Activated CD4-positive, alpha-beta T cell treated with anti-CD3 and anti-CD28 coated beads for 36 hours (primary cell): Measurements from ENCODE around the gene RAB3C. TPM values are rescaled to one million over a fixed set of nuclear protein-coding genes. Genes with fewer than 3 reads are reported as not detected.

Experiments
- ATAC-seq: fragments of 200-7000 bp; cut with Tn5 transposase; one replicate; pipeline ENCODE4 v1.10.0; 2021; ENCODE audit warnings: mild to moderate bottlenecking, moderate library complexity
- CTCF ChIA-PET: fragments of 350-600 bp; sonication (Branson Sonifier 250); formaldehyde crosslinking; loops from one replicate; lab custom pipeline; 2021; ENCODE audit warnings: antibody characterized with exemption; lab: Charles Lee
- POLR2A ChIA-PET: fragments of 350-600 bp; sonication (Branson Sonifier 250); formaldehyde crosslinking; loops from one replicate; lab custom pipeline; 2021; ENCODE audit warnings: antibody characterized with exemption, inconsistent platforms; lab: Charles Lee
- DNase-seq: peaks from one replicate; pipeline ENCODE4 v3.0.0-alpha.2; 2020
- H3K27ac Mint-ChIP-seq: one replicate; pipeline ENCODE4 v1.8.0; 2021; ENCODE audit warnings: mixed read lengths
- H3K27me3 Mint-ChIP-seq: one replicate; pipeline ENCODE4 v1.8.0; 2021; ENCODE audit warnings: mixed read lengths
- H3K36me3 Mint-ChIP-seq: one replicate; pipeline ENCODE4 v1.8.0; 2021; ENCODE audit warnings: low read depth, mixed read lengths
- H3K4me1 Mint-ChIP-seq: one replicate; pipeline ENCODE4 v1.8.0; 2021; ENCODE audit warnings: mixed read lengths
- H3K4me3 Mint-ChIP-seq: one replicate; pipeline ENCODE4 v1.8.0; 2021; ENCODE audit warnings: mild to moderate bottlenecking, moderate library complexity, mixed read lengths
- H3K9me3 Mint-ChIP-seq: one replicate; pipeline ENCODE4 v1.8.0; 2021; ENCODE audit warnings: low read depth, mixed read lengths
- intact Hi-C, 2 experiments: fragments of 100-400 bp; cut with DNase I in 1 of 2; cut with micrococcal nuclease in 1 of 2; formaldehyde crosslinking; loops; one replicate each; pipeline versions ENCODE4 v1.14.2 to v1.15.1; 2022 to 2024; cut with DNase I, micrococcal nuclease
- total RNA-seq, 2 experiments: library from RNA; stranded (reverse); gene quantifications; one replicate each; pipeline ENCODE4 v1.2.3, GENCODE V29; 2021

The RAB3C gene
- total RNA-seq, 2 experiments from 2014 or later, result not detected

- ATAC-seq (no peak), DNase-seq (peak; percentile 7)
- intact Hi-C loops, result loop anchor here (2.0 to 5.0 kb wide), 7 partner anchors 37 to 492 kb away; no protein-coding TSS in a partner anchor
- peaks cover 46% of the 10 kb centered on the region for H3K4me1 Mint-ChIP-seq
- POLR2A ChIA-PET, result interaction anchor here (1.6 kb wide), 1 partner anchor 145 kb away, joined by 5 read pairs; no protein-coding TSS in a partner anchor
- H3K36me3 Mint-ChIP-seq, result no peaks in the 10 kb centered on the region
- no peaks in the 10 kb centered on the region for H3K9me3 Mint-ChIP-seq
- CTCF ChIA-PET, result interaction anchor here (0.6 to 3.3 kb wide), 8 partner anchors 76 to 298 kb away, joined by 3 to 18 read pairs (median 4); no protein-coding TSS in a partner anchor
- H3K4me3 Mint-ChIP-seq, result no peak overlapping the region
- H3K27ac Mint-ChIP-seq, result peak overlapping the region; percentile 96
- no peaks in the 10 kb centered on the region for H3K27me3 Mint-ChIP-seq
Measured at GRCh38 chr5:58890265-58890664, 307.4 kb downstream of the RAB3C start.

- H3K9me3 Mint-ChIP-seq, result no peaks in the 10 kb centered on the region
- ChIA-PET POLR2A (interaction anchor here (0.6 to 1.9 kb wide), 3 partner anchors 95 to 234 kb away, joined by 4 to 5 read pairs (median 5); no protein-coding TSS in a partner anchor), CTCF (interaction anchor here (0.7 to 3.3 kb wide), 21 partner anchors 10 to 498 kb away, joined by 3 to 18 read pairs (median 4); no protein-coding TSS in a partner anchor)
- intact Hi-C loops, result loop anchor here (1.0 to 5.0 kb wide), 12 partner anchors 36 to 492 kb away; no protein-coding TSS in a partner anchor
- H3K4me3 Mint-ChIP-seq, result no peak overlapping the region
- no peaks in the 10 kb centered on the region for H3K27me3 Mint-ChIP-seq
- peaks cover 46% of the 10 kb centered on the region for H3K4me1 Mint-ChIP-seq
- no peaks in the 10 kb centered on the region for H3K36me3 Mint-ChIP-seq
- no peak for ATAC-seq
- peak overlapping the region; percentile 96 for H3K27ac Mint-ChIP-seq
- DNase-seq, result no peak
Measured at GRCh38 chr5:58890701-58891085, 307.8 kb downstream of the RAB3C start.

GRCh38 chr5:58891086-58891970 lies 308.5 kb downstream of the RAB3C start:
- peak; percentile 79 for ATAC-seq
- intact Hi-C loops, result loop anchor here (1.0 to 5.0 kb wide), 12 partner anchors 35 to 491 kb away; no protein-coding TSS in a partner anchor
- H3K4me1 Mint-ChIP-seq, result peaks cover 42% of the 10 kb centered on the region
- H3K9me3 Mint-ChIP-seq, result no peaks in the 10 kb centered on the region
- peak overlapping the region; percentile 67 for H3K4me3 Mint-ChIP-seq
- POLR2A ChIA-PET, result interaction anchor here (0.6 to 1.9 kb wide), 5 partner anchors 94 to 233 kb away, joined by 3 to 5 read pairs (median 4); no protein-coding TSS in a partner anchor
- DNase-seq, result peak; percentile 80
- no peaks in the 10 kb centered on the region for H3K36me3 Mint-ChIP-seq
- CTCF ChIA-PET, result interaction anchor here (0.6 to 3.3 kb wide), 33 partner anchors 10 to 498 kb away, joined by 3 to 18 read pairs (median 4); no protein-coding TSS in a partner anchor
- no peaks in the 10 kb centered on the region for H3K27me3 Mint-ChIP-seq
- peak overlapping the region; percentile 96 for H3K27ac Mint-ChIP-seq

GRCh38 chr5:58891971-58892343 lies 309.1 kb downstream of the RAB3C start:
- H3K9me3 Mint-ChIP-seq, result no peaks in the 10 kb centered on the region
- CTCF ChIA-PET, result interaction anchor here (0.6 to 3.3 kb wide), 21 partner anchors 9 to 468 kb away, joined by 3 to 18 read pairs (median 4); no protein-coding TSS in a partner anchor
- POLR2A ChIA-PET, result interaction anchor here (0.6 to 1.9 kb wide), 2 partner anchors 129 to 233 kb away, joined by 3 to 5 read pairs; no protein-coding TSS in a partner anchor
- peak overlapping the region; percentile 62 for H3K27ac Mint-ChIP-seq
- ATAC-seq (no peak), DNase-seq (no peak)
- H3K4me3 Mint-ChIP-seq, result no peak overlapping the region
- intact Hi-C loops, result loop anchor here (1.0 to 5.0 kb wide), 12 partner anchors 34 to 490 kb away; no protein-coding TSS in a partner anchor
- H3K36me3 Mint-ChIP-seq, result no peaks in the 10 kb centered on the region
- H3K4me1 Mint-ChIP-seq, result peaks cover 35% of the 10 kb centered on the region
- no peaks in the 10 kb centered on the region for H3K27me3 Mint-ChIP-seq

GRCh38 chr5:58893551-58893950 lies 310.7 kb downstream of the RAB3C start:
- ChIA-PET CTCF (interaction anchor here (0.5 to 4.1 kb wide), 22 partner anchors 9 to 1124 kb away, joined by 3 to 29 read pairs (median 4); no protein-coding TSS in a partner anchor), POLR2A (interaction anchor here (0.7 kb wide), 1 partner anchor 387 kb away, joined by 3 read pairs; no protein-coding TSS in a partner anchor)
- Mint-ChIP-seq H3K9me3 (no peaks in the 10 kb centered on the region), H3K36me3 (no peaks in the 10 kb centered on the region), H3K27me3 (no peaks in the 10 kb centered on the region), H3K4me1 (peaks cover 19% of the 10 kb centered on the region), H3K27ac (no peak overlapping the region), H3K4me3 (no peak overlapping the region)
- DNase-seq, result no peak
- intact Hi-C loops, result loop anchor here in 1 of 2 experiments (5.0 kb wide), 3 partner anchors 129 to 489 kb away; no protein-coding TSS in a partner anchor
- no peak for ATAC-seq

- H3K27me3 Mint-ChIP-seq, result peaks cover 5% of the 10 kb centered on the region
- POLR2A ChIA-PET, result no interaction called here
- H3K4me1 Mint-ChIP-seq, result peaks cover 2% of the 10 kb centered on the region
- DNase-seq, result no peak
- intact Hi-C loops, result no loop called here
- CTCF ChIA-PET, result interaction anchor here (2.2 kb wide), 1 partner anchor 11 kb away, joined by 10 read pairs; no protein-coding TSS in a partner anchor
- no peak for ATAC-seq
- H3K36me3 Mint-ChIP-seq, result no peaks in the 10 kb centered on the region
- no peak overlapping the region for H3K4me3 Mint-ChIP-seq
- no peaks in the 10 kb centered on the region for H3K9me3 Mint-ChIP-seq
- no peak overlapping the region for H3K27ac Mint-ChIP-seq
Measured at GRCh38 chr5:58898006-58898405, 315.1 kb downstream of the RAB3C start.

- POLR2A ChIA-PET, result no interaction called here
- intact Hi-C loops, result no loop called here
Measured at GRCh38 chr5:58898538-58898937, 315.7 kb downstream of the RAB3C start.

GRCh38 chr5:58901271-58901670 lies 318.4 kb downstream of the RAB3C start:
- Mint-ChIP-seq H3K27me3 (peaks cover 5% of the 10 kb centered on the region), H3K27ac (no peak overlapping the region), H3K9me3 (peaks cover 3% of the 10 kb centered on the region), H3K36me3 (no peaks in the 10 kb centered on the region), H3K4me3 (no peak overlapping the region), H3K4me1 (peaks cover 2% of the 10 kb centered on the region)
- no peak for ATAC-seq
- ChIA-PET CTCF (interaction anchor here (0.7 to 3.4 kb wide), 4 partner anchors 8 to 948 kb away, joined by 6 to 12 read pairs (median 8); no protein-coding TSS in a partner anchor), POLR2A (interaction anchor here (0.7 kb wide), 1 partner anchor 1135 kb away, joined by 7 read pairs; no protein-coding TSS in a partner anchor)
- intact Hi-C loops, result no loop called here
- DNase-seq, result no peak

More at GRCh38 chr5:58898538-58898937, 315.7 kb downstream of the RAB3C start:
- no peaks in the 10 kb centered on the region for H3K36me3 Mint-ChIP-seq
- H3K27me3 Mint-ChIP-seq, result peaks cover 5% of the 10 kb centered on the region
- ATAC-seq (peak; percentile 58), DNase-seq (no peak)
- peaks cover 2% of the 10 kb centered on the region for H3K4me1 Mint-ChIP-seq
- no peak overlapping the region for H3K4me3 Mint-ChIP-seq
- no peak overlapping the region for H3K27ac Mint-ChIP-seq
- CTCF ChIA-PET, result interaction anchor here (2.2 kb wide), 1 partner anchor 12 kb away, joined by 10 read pairs; no protein-coding TSS in a partner anchor
- no peaks in the 10 kb centered on the region for H3K9me3 Mint-ChIP-seq

GRCh38 chr5:58902305-58902704 lies 319.4 kb downstream of the RAB3C start:
- intact Hi-C loops, result no loop called here
- CTCF ChIA-PET, result interaction anchor here (1.2 to 3.4 kb wide), 3 partner anchors 9 to 21 kb away, joined by 3 to 12 read pairs (median 7); no protein-coding TSS in a partner anchor
- Mint-ChIP-seq H3K4me3 (no peak overlapping the region), H3K36me3 (no peaks in the 10 kb centered on the region), H3K27me3 (peaks cover 5% of the 10 kb centered on the region), H3K9me3 (peaks cover 4% of the 10 kb centered on the region), H3K27ac (no peak overlapping the region), H3K4me1 (peaks cover 2% of the 10 kb centered on the region)
- POLR2A ChIA-PET, result no interaction called here
- no peak for DNase-seq
- no peak for ATAC-seq

- H3K27ac Mint-ChIP-seq, result no peak overlapping the region
- H3K36me3 Mint-ChIP-seq, result no peaks in the 10 kb centered on the region
- peaks cover 2% of the 10 kb centered on the region for H3K4me1 Mint-ChIP-seq
- H3K9me3 Mint-ChIP-seq, result peaks cover 4% of the 10 kb centered on the region
- no peak for ATAC-seq
- no peak for DNase-seq
- H3K27me3 Mint-ChIP-seq, result peaks cover 5% of the 10 kb centered on the region
- H3K4me3 Mint-ChIP-seq, result no peak overlapping the region
- intact Hi-C loops, result no loop called here
- POLR2A ChIA-PET, result no interaction called here
- CTCF ChIA-PET, result interaction anchor here (1.2 to 3.4 kb wide), 3 partner anchors 9 to 21 kb away, joined by 3 to 12 read pairs (median 7); no protein-coding TSS in a partner anchor
Measured at GRCh38 chr5:58902765-58903164, 319.9 kb downstream of the RAB3C start.
